RWPE2 (cell line): ENCODE results near the gene CNTN4.

Source experiments
- ATAC-seq: fragments of 200-7000 bp; cut with Tn5 transposase; 3 replicates; pipeline ENCODE4 v1.9.1; 2021; ENCODE audit warnings: low read depth
- DNase-seq: peaks from one replicate; pipeline ENCODE4 v3.0.0-alpha.2; 2020; ENCODE audit warnings: low spot score
- H3K27ac ChIP-seq: fragments of 450-650 bp; 2 replicates; pipeline ENCODE4 v1.5.1; 2017; ENCODE audit warnings: mild to moderate bottlenecking; ENCODE audit not compliant: poor library complexity, severe bottlenecking
- H3K27me3 ChIP-seq: fragments of 250-450 bp; sonication (Bioruptor Pico); 2 replicates; pipeline ENCODE4 v1.5.1; 2021; ENCODE audit warnings: mild to moderate bottlenecking, moderate library complexity; ENCODE audit not compliant: insufficient read depth, poor library complexity, severe bottlenecking
- H3K36me3 ChIP-seq: fragments of 250-450 bp; sonication (Bioruptor Pico); 2 replicates; pipeline ENCODE4 v1.5.1; 2020; ENCODE audit warnings: low read depth, mild to moderate bottlenecking, moderate library complexity
- H3K4me1 ChIP-seq: fragments of 250-450 bp; sonication (Bioruptor Pico); 2 replicates; pipeline ENCODE4 v1.5.1; 2021; ENCODE audit warnings: mild to moderate bottlenecking, moderate library complexity; ENCODE audit not compliant: insufficient read depth, poor library complexity, severe bottlenecking
- H3K4me3 ChIP-seq: fragments of 250-450 bp; sonication (Bioruptor Pico); 2 replicates; pipeline ENCODE4 v1.5.1; 2021; ENCODE audit warnings: mild to moderate bottlenecking, moderate library complexity; ENCODE audit not compliant: severe bottlenecking
- H3K9me3 ChIP-seq: fragments of 250-450 bp; sonication (Bioruptor Pico); 2 replicates; pipeline ENCODE4 v1.5.1; 2021; ENCODE audit warnings: mild to moderate bottlenecking, moderate library complexity; ENCODE audit not compliant: severe bottlenecking
- TF ChIP-seq, protein P1 (sequence below): fragments of 450-650 bp; IDR thresholded peaks from one replicate; pipeline ENCODE4 v1.5.1; 2017; ENCODE audit warnings: mild to moderate bottlenecking, moderate library complexity; ENCODE audit not compliant: poor library complexity, severe bottlenecking

CNTN4 gene

DNA sequence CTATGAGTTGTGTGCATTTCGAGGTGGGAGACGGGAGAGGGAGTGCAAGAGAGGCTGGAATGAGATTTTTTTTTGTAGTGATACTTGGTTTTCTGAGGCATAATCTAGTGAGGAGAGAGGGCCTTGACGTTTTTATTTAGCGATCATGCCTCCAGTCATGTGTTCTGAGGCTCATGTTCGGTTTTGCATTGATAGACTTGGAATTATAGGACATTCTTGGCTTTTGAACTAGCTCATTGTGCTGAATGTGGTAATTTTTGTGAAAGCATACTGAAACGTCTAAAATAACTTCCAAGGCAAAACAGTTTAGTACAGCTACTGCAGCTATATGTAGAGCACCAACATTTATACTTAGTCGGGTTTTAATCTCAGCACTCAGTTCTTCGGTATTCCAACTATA is 408.1 kb downstream of the CNTN4 start:
- no peaks in the 10 kb centered on the region for H3K27me3 ChIP-seq
- no peak overlapping the region for H3K4me3 ChIP-seq
- H3K9me3 ChIP-seq, result peaks cover 3% of the 10 kb centered on the region
- ATAC-seq (no peak), DNase-seq (no peak)
- no peaks in the 10 kb centered on the region for H3K36me3 ChIP-seq
- no peaks in the 10 kb centered on the region for H3K4me1 ChIP-seq
- TF ChIP-seq, protein P1, sequence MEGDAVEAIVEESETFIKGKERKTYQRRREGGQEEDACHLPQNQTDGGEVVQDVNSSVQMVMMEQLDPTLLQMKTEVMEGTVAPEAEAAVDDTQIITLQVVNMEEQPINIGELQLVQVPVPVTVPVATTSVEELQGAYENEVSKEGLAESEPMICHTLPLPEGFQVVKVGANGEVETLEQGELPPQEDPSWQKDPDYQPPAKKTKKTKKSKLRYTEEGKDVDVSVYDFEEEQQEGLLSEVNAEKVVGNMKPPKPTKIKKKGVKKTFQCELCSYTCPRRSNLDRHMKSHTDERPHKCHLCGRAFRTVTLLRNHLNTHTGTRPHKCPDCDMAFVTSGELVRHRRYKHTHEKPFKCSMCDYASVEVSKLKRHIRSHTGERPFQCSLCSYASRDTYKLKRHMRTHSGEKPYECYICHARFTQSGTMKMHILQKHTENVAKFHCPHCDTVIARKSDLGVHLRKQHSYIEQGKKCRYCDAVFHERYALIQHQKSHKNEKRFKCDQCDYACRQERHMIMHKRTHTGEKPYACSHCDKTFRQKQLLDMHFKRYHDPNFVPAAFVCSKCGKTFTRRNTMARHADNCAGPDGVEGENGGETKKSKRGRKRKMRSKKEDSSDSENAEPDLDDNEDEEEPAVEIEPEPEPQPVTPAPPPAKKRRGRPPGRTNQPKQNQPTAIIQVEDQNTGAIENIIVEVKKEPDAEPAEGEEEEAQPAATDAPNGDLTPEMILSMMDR, result no peak
- H3K27ac ChIP-seq, result no peak overlapping the region

DNA sequence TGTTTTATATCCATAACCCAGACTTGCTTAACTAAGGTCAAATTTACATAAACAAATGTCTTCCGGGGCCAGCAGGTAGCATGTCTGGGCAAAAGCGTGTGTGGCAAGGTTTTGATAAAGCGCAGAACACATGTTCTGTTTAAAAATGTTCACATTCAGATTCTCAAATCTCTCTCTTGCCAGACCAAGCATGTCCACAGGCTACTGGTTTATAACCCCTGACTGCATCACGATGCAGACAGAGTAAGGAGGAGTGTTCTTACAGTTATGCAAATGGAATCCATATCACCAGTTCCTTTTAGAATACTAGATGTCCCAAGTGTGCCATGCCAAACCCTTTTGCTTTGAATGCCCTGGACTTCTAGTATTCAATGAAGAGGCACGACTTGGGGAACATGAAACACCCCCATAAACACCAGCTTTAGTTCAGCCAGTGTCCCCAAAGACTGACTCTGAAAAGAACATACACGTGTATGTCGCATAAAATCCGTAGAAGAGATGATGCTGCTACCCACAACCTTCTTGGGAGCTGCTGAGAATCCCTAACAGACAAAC is 412.0 kb downstream of the CNTN4 start:
- DNase-seq (no peak), ATAC-seq (no peak)
- Histone ChIP-seq H3K4me3 (no peak overlapping the region), H3K27ac (no peak overlapping the region), H3K36me3 (no peaks in the 10 kb centered on the region), H3K4me1 (no peaks in the 10 kb centered on the region), H3K27me3 (no peaks in the 10 kb centered on the region), H3K9me3 (no peaks in the 10 kb centered on the region)
- TF ChIP-seq, protein P1, result no peak

DNA sequence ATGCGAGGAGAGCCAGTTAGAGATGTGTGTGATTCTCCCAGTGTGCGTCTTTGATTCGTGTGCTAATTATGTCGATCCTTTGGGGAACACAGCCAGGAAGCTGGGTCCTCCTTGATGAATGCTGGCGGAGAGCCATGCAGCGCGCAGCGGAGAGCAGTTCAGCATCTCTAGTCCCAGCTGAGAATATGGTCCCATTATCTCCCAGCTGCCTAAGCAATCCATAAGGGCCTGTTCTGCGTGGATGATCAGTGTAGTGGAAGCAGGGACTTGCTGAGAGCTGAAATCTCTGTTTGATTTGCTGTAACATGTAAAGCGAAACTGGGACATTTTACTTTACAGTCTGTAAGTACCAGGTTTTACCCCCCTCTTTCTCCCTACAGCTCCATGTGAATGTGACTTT is 412.7 kb downstream of the CNTN4 start:
- Histone ChIP-seq H3K36me3 (no peaks in the 10 kb centered on the region), H3K9me3 (no peaks in the 10 kb centered on the region), H3K4me3 (no peak overlapping the region), H3K27me3 (no peaks in the 10 kb centered on the region), H3K4me1 (no peaks in the 10 kb centered on the region), H3K27ac (no peak overlapping the region)
- ATAC-seq (no peak), DNase-seq (no peak)
- TF ChIP-seq, protein P1, result no peak

DNA sequence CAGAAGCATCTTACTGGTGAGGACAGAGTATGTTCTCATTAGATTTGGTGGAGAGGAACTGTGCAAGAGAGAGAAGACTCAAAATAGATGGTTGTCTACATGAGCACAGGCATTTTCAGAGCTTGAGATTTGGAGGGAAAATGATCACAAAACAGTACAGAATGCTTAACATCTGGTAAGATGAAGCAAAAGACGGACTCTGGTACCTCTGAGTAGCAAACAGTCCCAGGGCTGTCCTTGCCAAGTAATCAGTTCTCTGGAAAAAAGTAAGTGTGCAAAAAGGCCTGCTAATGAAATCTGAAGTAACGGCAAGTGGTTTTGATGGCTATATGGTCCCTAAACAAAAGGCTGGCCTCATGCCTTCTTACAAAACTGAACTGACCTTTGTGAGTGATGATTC is 414.2 kb downstream of the CNTN4 start:
- H3K4me1 ChIP-seq, result no peaks in the 10 kb centered on the region
- no peaks in the 10 kb centered on the region for H3K9me3 ChIP-seq
- no peaks in the 10 kb centered on the region for H3K27me3 ChIP-seq
- DNase-seq (no peak), ATAC-seq (no peak)
- no peak overlapping the region for H3K27ac ChIP-seq
- H3K36me3 ChIP-seq, result no peaks in the 10 kb centered on the region
- TF ChIP-seq, protein P1, result no peak
- no peak overlapping the region for H3K4me3 ChIP-seq

DNA sequence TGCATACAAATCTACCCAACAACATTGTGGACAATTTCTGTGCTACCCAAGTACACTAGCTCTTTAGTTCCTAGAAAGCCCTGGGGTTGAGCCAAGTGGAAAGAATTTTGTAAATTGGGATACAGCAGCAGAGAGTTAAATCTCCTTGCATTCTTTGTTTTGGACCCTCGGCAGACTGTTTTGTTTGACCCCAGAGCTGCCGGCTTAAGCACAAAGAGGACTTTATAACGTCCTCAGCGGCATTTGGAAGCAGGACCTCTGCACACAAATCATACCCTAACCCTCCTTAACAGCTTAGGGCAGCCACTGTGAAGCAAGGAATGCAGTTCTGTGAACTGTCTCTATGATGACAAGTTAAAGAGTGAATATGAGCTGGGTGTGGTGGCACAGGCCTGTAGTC is 415.3 kb downstream of the CNTN4 start:
- H3K4me3 ChIP-seq, result no peak overlapping the region
- no peaks in the 10 kb centered on the region for H3K27me3 ChIP-seq
- DNase-seq (no peak), ATAC-seq (no peak)
- no peaks in the 10 kb centered on the region for H3K9me3 ChIP-seq
- H3K36me3 ChIP-seq, result no peaks in the 10 kb centered on the region
- H3K4me1 ChIP-seq, result no peaks in the 10 kb centered on the region
- no peak overlapping the region for H3K27ac ChIP-seq
- TF ChIP-seq, protein P1, result no peak
